NCI-H82 treated with DMSO at 0.1 percent for 48 hours (cell line): ENCODE measurements around the gene ZBTB7B.
A peak's percentile ranks its signal among the peaks of the same experiment; 100 is the strongest.

ENCODE experiments used
- DNase-seq: peaks from one replicate; lab custom pipeline; 2025; ENCODE audit not compliant: unreplicated experiment; lab: John Stamatoyannopoulos, UW

The ZBTB7B gene

DNA sequence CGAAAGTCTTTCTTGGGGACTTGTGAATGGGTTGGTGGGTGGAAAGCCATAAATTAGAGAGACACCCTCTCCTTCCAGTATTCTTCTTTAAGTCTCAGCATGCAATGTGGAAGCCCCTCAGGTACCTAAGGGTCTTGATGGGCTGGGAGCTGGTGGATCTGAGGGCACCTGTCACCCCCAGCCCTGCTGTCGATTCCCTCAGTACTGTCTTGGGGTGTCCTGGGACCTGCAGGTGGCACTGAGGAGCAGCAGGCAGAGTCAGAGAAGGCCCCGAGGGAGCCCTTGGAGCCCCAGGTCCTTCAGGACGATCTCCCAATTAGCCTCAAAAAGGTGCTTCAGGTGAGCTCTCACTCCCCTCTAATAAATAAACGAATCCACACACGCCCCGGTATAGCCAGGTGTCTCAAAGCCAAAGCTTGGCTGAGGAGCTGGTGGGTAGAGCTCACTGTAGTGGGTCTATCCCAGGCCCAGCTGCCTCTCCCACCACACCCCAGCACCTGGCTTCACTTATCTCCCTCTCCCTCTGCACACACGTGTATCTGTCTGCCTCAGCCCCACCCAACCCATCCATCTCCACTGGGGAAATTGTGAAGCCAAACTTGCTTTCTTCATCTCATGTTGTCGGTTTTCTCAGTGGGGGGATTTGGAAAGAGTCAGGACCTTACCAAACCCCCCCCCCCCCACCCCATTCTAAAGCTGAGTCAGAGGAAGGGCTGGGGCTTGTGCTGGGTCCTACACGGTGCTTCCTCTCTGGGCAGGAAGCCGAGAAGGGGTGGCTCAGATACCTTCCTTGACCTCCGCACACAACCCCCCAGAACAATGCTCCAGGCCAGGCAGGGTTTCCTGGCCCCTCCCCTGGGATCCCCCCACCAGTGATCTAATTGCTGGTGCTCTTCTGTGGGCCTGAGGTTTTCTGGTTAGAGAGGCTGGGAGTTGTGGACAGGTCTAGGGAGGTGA is 50.1 kb downstream of the ZBTB7B start:
- DNase-seq = no peak

DNA sequence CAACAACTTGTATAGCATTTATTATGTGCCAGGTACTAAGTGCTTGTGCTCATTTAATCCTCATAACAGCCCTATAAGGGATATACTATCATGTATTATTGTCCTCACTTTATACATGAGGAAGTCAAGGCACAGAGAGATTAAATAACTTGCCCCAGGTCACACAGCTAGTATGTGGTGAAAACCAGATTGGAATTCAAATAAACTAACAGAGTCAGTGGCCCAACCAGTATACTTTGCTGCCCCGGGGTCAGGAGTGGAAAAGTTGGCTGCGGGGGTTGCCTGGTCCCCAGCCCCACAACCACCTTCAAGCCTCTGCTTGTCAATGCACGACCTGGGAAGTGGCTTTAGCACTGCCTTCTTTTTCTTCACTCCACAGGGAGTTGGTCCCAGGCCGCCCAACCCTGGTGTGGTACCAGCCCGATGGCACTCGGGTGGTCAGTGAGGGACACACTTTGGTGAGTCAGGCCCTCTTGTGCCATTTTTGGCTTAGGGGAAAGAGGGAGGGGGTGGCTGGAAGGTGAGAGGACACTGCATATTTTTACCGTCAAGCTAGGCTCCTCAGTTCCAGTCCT is 51.0 kb downstream of the ZBTB7B start:
- DNase-seq = no peak

DNA sequence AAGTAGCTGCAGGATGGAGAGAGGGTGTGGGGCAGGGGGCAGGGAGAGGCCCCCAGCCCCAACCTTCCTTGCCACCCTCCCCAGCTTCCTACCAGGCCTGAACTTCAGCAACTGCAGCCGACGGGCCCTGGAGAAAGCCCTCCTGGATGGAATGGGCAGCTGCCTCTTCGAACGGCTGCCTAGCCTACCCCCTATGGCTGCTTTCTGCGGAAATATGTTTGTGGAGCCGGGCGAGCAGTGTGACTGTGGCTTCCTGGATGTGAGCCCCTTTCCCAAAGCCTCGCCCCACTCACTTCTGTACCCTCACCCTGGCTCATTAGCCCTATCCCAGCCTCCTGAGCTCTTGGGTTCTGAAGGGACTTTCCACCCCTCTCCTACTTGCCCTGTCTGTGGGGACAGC is 54.5 kb downstream of the ZBTB7B start:
- no peak for DNase-seq

DNA sequence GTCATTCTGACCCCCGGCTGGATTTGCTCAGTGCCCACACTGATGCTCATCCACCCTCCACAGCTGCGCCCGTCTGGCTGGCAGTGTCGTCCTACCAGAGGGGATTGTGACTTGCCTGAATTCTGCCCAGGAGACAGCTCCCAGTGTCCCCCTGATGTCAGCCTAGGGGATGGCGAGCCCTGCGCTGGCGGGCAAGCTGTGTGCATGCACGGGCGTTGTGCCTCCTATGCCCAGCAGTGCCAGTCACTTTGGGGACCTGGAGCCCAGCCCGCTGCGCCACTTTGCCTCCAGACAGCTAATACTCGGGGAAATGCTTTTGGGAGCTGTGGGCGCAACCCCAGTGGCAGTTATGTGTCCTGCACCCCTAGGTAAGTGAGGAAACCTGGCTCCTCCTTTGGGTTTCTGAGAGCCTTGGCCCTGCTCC is 55.2 kb downstream of the ZBTB7B start:
- no peak for DNase-seq

DNA sequence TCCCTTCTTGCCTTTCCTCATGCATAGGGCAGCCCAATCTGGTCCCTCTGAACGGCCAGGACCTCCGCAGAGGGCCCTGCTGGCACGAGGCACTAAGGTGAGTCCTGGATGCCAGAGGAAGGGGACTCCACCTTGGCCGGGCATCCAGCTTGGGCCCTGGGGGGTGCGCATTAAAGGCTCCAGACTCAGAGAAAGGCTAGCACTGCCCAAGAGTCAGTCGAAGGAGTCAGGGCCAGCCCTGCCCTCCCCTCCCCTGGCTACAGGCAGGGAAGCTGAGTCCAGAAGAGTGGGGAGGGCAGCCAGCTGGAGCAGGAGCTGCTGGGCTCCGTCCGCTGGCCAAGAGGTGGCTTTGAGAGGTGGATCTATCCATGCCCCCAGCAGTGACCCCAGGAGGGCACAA is 58.1 kb downstream of the ZBTB7B start:
- DNase-seq = no peak

DNA sequence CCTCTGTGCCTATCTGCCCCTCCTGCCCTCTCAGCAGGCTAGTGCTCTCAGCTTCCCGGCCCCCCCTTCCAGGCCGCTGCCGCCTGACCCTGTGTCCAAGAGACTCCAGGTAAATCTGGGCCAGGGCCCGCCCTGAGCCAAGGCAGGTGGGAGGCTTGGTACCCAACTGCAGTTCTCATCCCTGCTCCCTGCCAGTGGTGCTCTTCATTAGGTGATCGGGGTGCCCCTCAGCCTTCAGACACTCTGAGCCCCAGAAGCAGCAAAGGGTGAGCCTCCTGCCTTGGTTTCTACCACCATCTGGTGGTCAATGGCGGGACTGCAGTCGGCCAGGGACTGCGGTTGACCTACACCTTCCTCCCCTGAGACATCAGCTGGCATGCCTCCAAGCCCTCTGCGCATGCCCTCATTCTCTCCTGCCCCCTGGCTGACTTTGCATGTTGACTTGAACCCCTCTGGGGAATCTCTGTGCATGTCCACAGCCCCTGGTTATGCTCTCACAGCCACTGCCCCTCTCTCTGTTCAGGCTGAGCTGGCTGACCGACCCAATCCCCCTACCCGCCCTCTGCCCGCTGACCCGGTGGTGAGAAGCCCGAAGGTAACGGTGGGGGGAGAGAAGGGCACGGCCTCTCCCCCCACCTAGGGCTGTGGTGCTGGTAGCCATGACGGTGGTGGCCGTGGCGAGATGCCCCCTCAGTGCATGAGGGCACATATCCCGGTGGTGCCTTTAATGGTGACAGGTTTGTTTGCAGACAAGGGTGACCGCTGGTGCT is 59.0 kb downstream of the ZBTB7B start:
- DNase-seq = peak; percentile 82

DNA sequence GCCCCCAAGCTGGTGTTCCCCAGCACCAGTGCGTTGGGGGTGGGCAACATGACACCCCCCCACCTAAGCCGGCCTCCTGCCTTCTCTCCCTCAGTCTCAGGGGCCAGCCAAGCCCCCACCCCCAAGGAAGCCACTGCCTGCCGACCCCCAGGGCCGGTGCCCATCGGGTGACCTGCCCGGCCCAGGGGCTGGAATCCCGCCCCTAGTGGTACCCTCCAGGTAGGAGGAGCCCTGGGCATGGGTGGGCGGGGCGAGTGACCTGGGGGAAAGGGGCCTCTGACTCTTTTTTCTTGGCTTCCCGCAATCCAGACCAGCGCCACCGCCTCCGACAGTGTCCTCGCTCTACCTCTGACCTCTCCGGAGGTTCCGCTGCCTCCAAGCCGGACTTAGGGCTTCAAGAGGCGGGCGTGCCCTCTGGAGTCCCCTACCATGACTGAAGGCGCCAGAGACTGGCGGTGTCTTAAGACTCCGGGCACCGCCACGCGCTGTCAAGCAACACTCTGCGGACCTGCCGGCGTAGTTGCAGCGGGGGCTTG is 59.6 kb downstream of the ZBTB7B start:
- DNase-seq = no peak

DNA sequence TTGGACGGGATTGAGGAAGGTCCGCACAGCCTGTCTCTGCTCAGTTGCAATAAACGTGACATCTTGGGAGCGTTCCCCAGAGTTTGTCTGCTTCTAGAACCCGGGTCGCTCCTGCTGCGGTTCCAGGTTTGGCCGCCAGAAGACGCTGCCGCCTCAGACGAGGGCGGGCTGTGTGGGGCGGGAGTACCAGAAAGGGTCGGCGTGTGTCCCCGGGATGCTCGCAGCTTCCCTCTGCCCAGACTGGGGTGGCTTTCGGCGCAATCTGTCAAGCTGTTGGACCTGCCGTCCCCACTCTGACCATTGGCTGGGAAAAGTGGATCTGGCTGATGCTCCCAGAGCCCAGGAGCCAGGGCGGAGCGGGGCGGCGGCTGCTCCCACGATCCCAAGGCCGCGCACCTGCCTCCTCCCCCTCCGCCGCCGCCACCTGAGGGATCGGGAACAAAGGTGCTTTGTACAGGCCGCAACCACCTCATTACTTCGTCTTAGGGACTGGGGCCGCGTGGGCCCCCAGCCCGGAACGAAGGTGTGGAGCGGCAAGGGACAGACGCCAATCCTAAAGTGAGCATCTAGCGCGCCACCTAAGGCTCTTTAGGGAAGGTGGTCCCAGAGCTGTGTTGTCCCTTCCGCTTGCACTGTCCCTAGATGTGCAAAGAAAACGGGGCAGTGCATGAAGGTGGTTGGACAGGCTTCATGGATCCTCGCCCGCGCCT is 60.3 kb downstream of the ZBTB7B start:
- DNase-seq = peak; percentile 59

DNA sequence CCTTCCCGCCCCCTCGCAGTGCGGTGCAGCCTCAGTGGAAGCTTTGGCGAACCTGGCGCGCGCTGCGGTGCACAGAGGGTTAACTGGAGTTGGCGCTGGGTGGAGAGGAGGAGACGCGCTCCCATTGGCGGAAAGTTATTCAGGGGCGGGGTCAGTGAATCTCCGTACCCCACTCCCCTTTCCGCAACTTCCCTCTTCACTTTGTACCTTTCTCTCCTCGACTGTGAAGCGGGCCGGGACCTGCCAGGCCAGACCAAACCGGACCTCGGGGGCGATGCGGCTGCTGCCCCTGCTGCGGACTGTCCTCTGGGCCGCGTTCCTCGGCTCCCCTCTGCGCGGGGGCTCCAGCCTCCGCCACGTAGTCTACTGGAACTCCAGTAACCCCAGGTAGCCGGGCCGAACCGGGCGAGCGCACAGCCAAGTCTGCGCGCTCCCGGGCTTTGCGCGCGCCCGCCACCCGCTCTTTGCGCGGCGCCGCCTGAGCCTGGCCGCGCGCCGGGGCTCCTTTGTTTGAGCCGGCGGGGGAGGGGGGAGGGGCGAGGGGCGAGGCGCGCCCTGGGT is 61.0 kb downstream of the ZBTB7B start, which contains the start of gene EFNA4:
Gene EFNA4 (plus strand): TSS at position 191 of the 561 bp plus-strand sequence. CDS start 84 bp downstream, at position 275.
- DNase-seq = peak; percentile 54

DNA sequence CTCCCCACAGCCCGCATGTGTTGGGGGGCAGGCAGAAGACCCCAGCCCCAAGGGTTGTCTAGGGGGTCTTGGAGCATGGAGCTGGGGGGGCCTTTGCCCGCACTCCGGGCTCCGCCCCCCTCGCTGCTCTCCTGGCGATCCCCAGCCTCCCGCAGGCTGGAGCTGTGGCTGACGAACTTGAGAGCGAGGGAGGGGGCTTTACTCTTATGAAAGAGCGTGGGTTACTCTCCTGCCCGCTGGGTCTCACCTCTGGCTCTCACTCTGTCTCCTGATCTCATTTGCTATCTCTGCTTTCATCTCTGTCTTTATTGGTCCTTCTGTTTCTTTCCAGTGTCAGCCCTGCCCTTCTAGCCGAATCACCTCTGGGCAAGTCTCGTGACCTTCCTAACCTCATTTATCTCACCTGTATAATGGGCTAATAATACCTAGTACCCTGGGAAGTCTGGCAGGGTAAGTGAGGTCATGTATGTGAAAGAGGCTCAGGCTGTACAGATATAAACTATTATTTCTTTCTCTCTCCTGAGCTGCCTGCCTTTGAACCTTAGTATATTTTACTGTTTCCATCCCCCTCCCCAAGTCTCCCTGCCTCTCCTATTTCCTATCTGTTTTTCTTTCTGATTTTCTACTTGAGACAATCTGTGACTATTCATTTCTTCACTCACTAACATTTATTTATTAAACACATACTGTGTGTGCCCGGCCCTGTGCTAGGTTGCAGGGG is 61.7 kb downstream of the ZBTB7B start:
- DNase-seq = no peak

DNA sequence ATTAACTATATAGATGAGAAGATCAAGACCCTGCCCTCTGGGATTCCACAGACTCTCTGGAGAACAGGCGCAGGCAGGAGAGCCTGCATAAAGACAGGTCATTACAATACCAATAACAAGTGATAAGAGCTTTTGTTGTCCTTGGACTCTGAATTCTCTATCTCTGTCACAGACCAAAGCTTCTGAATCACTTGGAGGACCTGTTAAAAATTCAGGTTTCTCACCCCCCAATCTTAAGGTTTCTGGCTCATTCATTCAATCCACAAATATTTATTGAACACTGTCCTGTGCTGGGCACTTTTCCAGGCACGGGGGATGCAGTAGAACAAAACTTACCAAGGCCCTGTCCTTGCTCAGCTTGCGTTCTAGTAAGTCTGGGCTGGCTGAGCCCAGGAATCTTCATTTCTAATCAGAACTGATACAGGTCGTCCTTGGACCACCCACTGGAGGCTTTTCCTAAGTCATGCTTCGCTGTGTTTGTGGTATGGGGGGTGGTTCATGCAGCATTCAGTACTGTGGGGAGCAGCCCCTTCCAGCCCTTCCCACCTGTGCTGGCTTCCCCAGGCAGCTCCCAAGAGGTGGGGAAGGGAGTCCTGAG is 62.3 kb downstream of the ZBTB7B start:
- DNase-seq = no peak

DNA sequence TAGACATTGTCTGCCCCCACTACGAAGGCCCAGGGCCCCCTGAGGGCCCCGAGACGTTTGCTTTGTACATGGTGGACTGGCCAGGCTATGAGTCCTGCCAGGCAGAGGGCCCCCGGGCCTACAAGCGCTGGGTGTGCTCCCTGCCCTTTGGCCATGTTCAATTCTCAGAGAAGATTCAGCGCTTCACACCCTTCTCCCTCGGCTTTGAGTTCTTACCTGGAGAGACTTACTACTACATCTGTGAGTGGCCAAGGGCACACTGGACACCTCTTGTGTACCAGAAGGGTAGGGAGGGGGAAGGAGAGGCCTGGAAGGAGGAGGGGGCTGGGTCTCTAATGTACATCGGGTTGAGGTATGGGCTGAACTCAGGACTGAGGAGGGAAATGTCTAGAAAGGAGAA is 64.2 kb downstream of the ZBTB7B start:
- no peak for DNase-seq
